Ishikawa (cell line): ENCODE data around the gene RALGPS1.
A peak's percentile ranks its signal among the peaks of the same experiment; 100 is the strongest.

ENCODE experiments used
- CEBPB ChIP-seq: IDR thresholded peaks from 2 replicates; pipeline ENCODE4 v1.6.1; 2012
- CREB1 ChIP-seq: IDR thresholded peaks from 2 replicates; pipeline ENCODE4 v1.6.1; 2012; ENCODE audit warnings: low read depth
- EGR1 ChIP-seq: IDR thresholded peaks from 2 replicates; pipeline ENCODE4 v1.6.1; 2012
- EP300 ChIP-seq: IDR thresholded peaks from 2 replicates; pipeline ENCODE4 v1.6.1; 2012; ENCODE audit warnings: borderline replicate concordance
- FOXM1 ChIP-seq: IDR thresholded peaks from 2 replicates; pipeline ENCODE4 v1.6.1; 2012; ENCODE audit warnings: low read depth, borderline replicate concordance
- NFIC ChIP-seq: IDR thresholded peaks from 2 replicates; pipeline ENCODE4 v1.6.1; 2012
- RAD21 ChIP-seq: IDR thresholded peaks from 2 replicates; pipeline ENCODE4 v1.6.1; 2012; ENCODE audit warnings: low read depth
- REST ChIP-seq: IDR thresholded peaks from 2 replicates; pipeline ENCODE4 v1.6.1; 2012; ENCODE audit warnings: low read depth, mild to moderate bottlenecking
- TAF1 ChIP-seq: IDR thresholded peaks from 2 replicates; pipeline ENCODE4 v1.6.1; 2012; ENCODE audit warnings: low read depth, mild to moderate bottlenecking
- TCF12 ChIP-seq: IDR thresholded peaks from 2 replicates; pipeline ENCODE4 v1.6.1; 2012; ENCODE audit warnings: low read depth
- TEAD4 ChIP-seq: IDR thresholded peaks from 2 replicates; pipeline ENCODE4 v1.6.1; 2012
- USF1 ChIP-seq: IDR thresholded peaks from 2 replicates; pipeline ENCODE4 v1.6.1; 2012
- YY1 ChIP-seq: IDR thresholded peaks from 2 replicates; pipeline ENCODE4 v1.6.1; 2012; ENCODE audit warnings: low read depth
- ZBTB7A ChIP-seq: IDR thresholded peaks from 2 replicates; pipeline ENCODE4 v1.6.1; 2012; ENCODE audit warnings: low read depth
- TF ChIP-seq, protein P1 (sequence below): IDR thresholded peaks from 2 replicates; pipeline ENCODE4 v1.6.1; 2012

RALGPS1 gene

GRCh38 chr9:126982215-126983002 is 67.8 kb downstream of the RALGPS1 start:
- TF ChIP-seq, protein P1, sequence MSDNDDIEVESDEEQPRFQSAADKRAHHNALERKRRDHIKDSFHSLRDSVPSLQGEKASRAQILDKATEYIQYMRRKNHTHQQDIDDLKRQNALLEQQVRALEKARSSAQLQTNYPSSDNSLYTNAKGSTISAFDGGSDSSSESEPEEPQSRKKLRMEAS: no peak
- TF ChIP-seq CEBPB: no peak
- no peak for TF ChIP-seq ZBTB7A
- no peak for TF ChIP-seq RAD21
- TF ChIP-seq TCF12: no peak
- TF ChIP-seq USF1: no peak
- TF ChIP-seq YY1: no peak
- TF ChIP-seq REST: no peak
- TF ChIP-seq EGR1: no peak
- no peak for TF ChIP-seq NFIC

DNA sequence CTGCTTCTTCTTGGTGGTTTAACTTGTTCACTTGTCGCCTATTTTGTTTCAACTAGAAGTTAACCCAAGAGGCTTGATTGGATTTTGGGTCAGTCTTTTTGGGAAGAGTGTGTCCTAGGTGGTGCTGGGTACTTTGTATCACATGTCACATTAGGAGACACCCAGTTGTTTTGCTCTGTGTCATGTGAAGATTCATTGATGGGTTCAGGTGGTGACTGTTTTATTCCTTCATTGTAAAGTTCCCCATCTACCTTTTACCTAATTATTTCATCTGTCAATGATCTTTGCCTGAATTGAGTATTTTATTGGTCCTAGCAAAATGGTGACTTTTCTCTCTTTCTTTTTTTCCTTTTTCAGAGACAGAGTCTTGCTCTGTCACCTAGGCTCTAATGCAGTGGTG is 69.2 kb downstream of the RALGPS1 start:
- no peak for TF ChIP-seq NFIC
- TF ChIP-seq FOXM1: no peak
- no peak for TF ChIP-seq RAD21
- TF ChIP-seq CREB1: no peak
- TF ChIP-seq USF1: no peak
- no peak for TF ChIP-seq TCF12
- TF ChIP-seq EGR1: no peak
- TF ChIP-seq REST: no peak
- TF ChIP-seq, protein P1: no peak
- TF ChIP-seq YY1: no peak

GRCh38 chr9:126984969-126985368 is 70.4 kb downstream of the RALGPS1 start:
- TF ChIP-seq TEAD4: 0 out of 2 replicates have a peak, but pooled peaks have one; percentile 23
- no peak for TF ChIP-seq RAD21

DNA sequence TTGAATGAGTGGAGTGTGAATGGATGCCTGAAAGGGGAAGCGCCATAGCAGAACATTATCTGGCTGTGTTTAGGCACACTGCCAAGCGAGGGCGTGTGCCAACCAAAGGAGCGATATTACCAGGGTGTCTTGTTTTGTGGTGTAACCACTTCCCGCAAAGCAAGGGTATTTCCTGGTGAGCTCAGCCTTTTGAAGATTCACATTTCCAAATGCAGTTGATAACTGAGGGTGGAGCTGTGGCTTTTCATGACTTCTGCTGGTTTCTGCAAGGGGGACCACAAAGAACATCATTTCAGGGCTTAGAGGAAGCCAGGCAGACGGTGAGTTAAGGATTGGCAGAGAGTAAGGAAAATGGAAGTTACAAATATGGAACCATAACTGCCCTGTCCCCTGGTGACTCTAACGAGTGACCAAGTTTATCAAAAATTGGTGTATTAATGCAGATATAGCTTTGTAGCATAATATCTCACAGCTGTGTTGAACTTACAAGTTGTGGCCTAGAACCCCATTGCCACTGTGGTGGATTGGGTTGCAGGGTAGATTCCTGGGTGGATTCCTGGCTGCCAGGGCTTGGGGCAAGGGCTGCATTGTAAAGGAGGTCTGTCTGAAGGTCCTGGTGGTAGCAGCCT is 71.4 kb downstream of the RALGPS1 start:
- TF ChIP-seq NFIC (peak; percentile 66), EGR1 (no peak)

DNA sequence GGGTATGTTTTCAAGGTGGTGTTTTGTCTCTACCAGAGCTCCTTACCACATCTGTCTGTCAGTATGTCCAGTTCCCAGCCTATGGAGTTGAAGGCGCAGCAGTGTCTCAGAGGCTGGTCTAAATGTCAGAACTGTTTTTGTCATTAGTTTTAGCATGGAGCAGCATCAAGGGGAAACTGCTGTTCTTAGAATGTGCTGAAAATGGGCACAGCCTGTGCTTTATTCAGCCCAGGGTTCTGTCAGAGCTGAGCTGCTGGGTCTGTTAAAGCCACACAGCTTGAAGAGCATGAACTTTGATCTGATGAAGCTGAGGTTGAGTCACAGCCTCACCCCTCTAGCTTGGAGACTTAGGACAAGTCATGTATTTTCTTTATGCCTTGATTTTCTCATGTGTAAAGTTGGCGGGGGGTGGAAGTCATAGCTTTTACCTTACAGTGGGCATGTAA is 71.9 kb downstream of the RALGPS1 start:
- TF ChIP-seq EGR1 (no peak), ZBTB7A (no peak), EP300 (no peak), CEBPB (no peak), FOXM1 (no peak), NFIC (no peak), RAD21 (no peak), YY1 (no peak), USF1 (no peak), TAF1 (no peak), REST (no peak)
- TF ChIP-seq, protein P1: no peak
